ENCODE data around the gene SYNE3. TPM values are rescaled to one million over a fixed set of nuclear protein-coding genes. Genes with fewer than 3 reads are reported as not detected.

SYNE3 gene
- total and polyA plus RNA-seq, 2 of the 8 experiments (the other 6 are each of a cell fraction or from before 2014, with no cell fraction given): under 0.01 TPM; not detected in 1

DNA sequence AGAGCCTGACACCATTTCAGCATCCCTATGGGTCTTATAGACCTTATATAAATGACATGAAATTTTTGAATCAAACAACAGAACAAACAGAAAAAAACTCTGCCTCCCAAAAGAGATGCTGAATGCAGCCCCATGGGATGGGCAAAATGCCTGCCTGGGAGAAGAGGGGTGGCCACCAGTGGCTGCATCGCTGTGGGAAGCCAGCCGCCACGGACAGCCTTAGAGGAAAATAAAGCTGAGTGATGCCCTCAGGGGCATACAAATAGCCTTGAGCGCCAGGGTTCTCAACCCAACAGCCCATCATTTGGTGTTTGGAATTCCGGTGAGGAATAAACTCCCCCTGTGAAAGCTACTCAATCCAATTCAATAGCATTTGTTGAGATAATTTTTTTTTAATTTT, 22.9 kb downstream of the SYNE3 start:
- 89% methylated on average over 5 of the region's 5 CpGs; no CpG with 5 or more reads in 1 of the 2 experiments for WGBS, 2 experiments (ENCODE audit: extremely low coverage in 1 of 2, insufficient coverage in 1 of 2, insufficient read length in 1 of 2, insufficient replicate concordance in 2 of 2, low coverage in 1 of 2, low lambda C conversion rate in 2 of 2, missing lambda C conversion rate in 1 of 2)
- H2BK20ac ChIP-seq (ENCODE audit: low read length): no peak overlapping the region
- H3K23me2 ChIP-seq (ENCODE audit: low read depth, low read length): no peaks in the 10 kb centered on the region
- no peak overlapping the region for H2AK5ac ChIP-seq (ENCODE audit: low read depth, low read length)
- no peak overlapping the region for H2BK120ac ChIP-seq (replicated peaks; ENCODE audit: low read depth, low read length)
- POLR2A ChIA-PET (ENCODE audit: partially characterized antibody): interaction anchor here (0.7 kb wide), 1 partner anchor 34 kb away, joined by 3 read pairs; no protein-coding TSS in a partner anchor
- H3K79me1 ChIP-seq (ENCODE audit: low read depth, low read length): no peaks in the 10 kb centered on the region
- H4K91ac ChIP-seq (replicated peaks; ENCODE audit: insufficient read length, low read length): no peak overlapping the region
- no peak overlapping the region for H3K18ac ChIP-seq (ENCODE audit: extremely low read depth, low read length)
- H3K36me3 ChIP-seq (ENCODE audit: control insufficient read depth in 2 of 4, insufficient read depth in 4 of 4, low read length in 3 of 4): no peaks in the 10 kb centered on the region
- H3K56ac ChIP-seq (replicated peaks; ENCODE audit: insufficient read length, low read depth, low read length): no peak overlapping the region
- no peaks in the 10 kb centered on the region for H3K4me1 ChIP-seq (replicated peaks in 1 of 4; ENCODE audit: control insufficient read depth in 3 of 4, insufficient read depth in 4 of 4, low read length in 3 of 4)
- no peak overlapping the region for H4K8ac ChIP-seq (ENCODE audit: extremely low read depth, insufficient read depth, low read length)
- no peaks in the 10 kb centered on the region for H3K79me2 ChIP-seq (ENCODE audit: control insufficient read depth in 1 of 2, insufficient read depth in 2 of 2, low read length in 2 of 2)
- H3K27ac ChIP-seq (ENCODE audit: low read depth, low read length): no peak overlapping the region
- no peaks in the 10 kb centered on the region for H3K9me3 ChIP-seq (ENCODE audit: insufficient read depth in 2 of 2, low read depth in 1 of 2, low read length in 1 of 2)
- TF ChIP-seq PHF8 (conservative IDR thresholded peaks at IDR 0.05; ENCODE audit: low read depth, low read length) (no peak), KDM1A (IDR thresholded peaks at IDR 0.05; ENCODE audit: borderline replicate concordance, low read length) (no peak), CBX8 (IDR thresholded peaks at IDR 0.05; ENCODE audit: borderline replicate concordance, low read depth, low read length) (no peak), RBBP5 (IDR thresholded peaks at IDR 0.05; ENCODE audit: borderline replicate concordance, low read depth, low read length) (no peak), BRCA1 (IDR thresholded peaks at IDR 0.05; ENCODE audit: low read depth, low read length) (no peak), RFX5 (IDR thresholded peaks at IDR 0.05; ENCODE audit: borderline replicate concordance, low read depth, low read length) (no peak), SIX5 (IDR thresholded peaks at IDR 0.05; ENCODE audit: low read depth, low read length) (no peak), SAP30 (IDR thresholded peaks at IDR 0.05; ENCODE audit: insufficient read depth, insufficient replicate concordance, low read length) (no peak), RNF2 (IDR thresholded peaks at IDR 0.05; ENCODE audit: borderline replicate concordance, low read depth, low read length, missing control alignments, poor library complexity, severe bottlenecking) (no peak), MAFK (IDR thresholded peaks at IDR 0.05; ENCODE audit: low read depth, low read length) (no peak), TCF12 (IDR thresholded peaks at IDR 0.05; ENCODE audit: low read depth, low read length) (no peak)
- CTCF ChIA-PET (ENCODE audit: partially characterized antibody): interaction anchor here (0.6 to 1.7 kb wide), 8 partner anchors 16 to 190 kb away, joined by 3 to 7 read pairs (median 3); no protein-coding TSS in a partner anchor
- H3K4me2 ChIP-seq (ENCODE audit: insufficient read depth in 1 of 2, low read depth in 2 of 2, low read length in 2 of 2): no peak overlapping the region
- H2BK15ac ChIP-seq (ENCODE audit: low read length): no peak overlapping the region
- no peak overlapping the region for H3K4ac ChIP-seq (replicated peaks; ENCODE audit: insufficient read length, low read depth, low read length)
- no peak overlapping the region for H2BK12ac ChIP-seq (ENCODE audit: low read depth, low read length)
- H3K4me3 ChIP-seq (ENCODE audit: extremely low read depth in 1 of 4, insufficient read depth in 2 of 4, low read depth in 3 of 4, low read length in 4 of 4): no peak overlapping the region
- H2AFZ ChIP-seq (ENCODE audit: low read length): no peak overlapping the region
- H3K27me3 ChIP-seq (replicated peaks in 1 of 4; ENCODE audit: control insufficient read depth in 3 of 4, extremely low read depth in 1 of 4, insufficient read depth in 3 of 4, low read length in 3 of 4): no peaks in the 10 kb centered on the region
- no peak for FAIRE-seq
- no peak overlapping the region for H3K9ac ChIP-seq (replicated peaks in 1 of 4; ENCODE audit: extremely low read depth in 1 of 4, low read depth in 3 of 4, low read length in 3 of 4)
- H2BK5ac ChIP-seq (ENCODE audit: low read depth, low read length): no peak overlapping the region
- peaks cover 0 to 3% of the 10 kb centered on the region in 2 experiments for H4K20me1 ChIP-seq (replicated peaks in 1 of 2; ENCODE audit: control insufficient read depth in 1 of 2, insufficient read depth in 2 of 2, low read length in 2 of 2)
- H3K23ac ChIP-seq (ENCODE audit: insufficient read length): no peak overlapping the region
- DNase-seq (ENCODE audit: low read depth in 1 of 2, low spot score in 2 of 2): no peak
- H4K5ac ChIP-seq (ENCODE audit: insufficient read length, low read depth, low read length): no peak overlapping the region
- H3K14ac ChIP-seq (ENCODE audit: insufficient read length): no peak overlapping the region

All from H1 (cell line).